H54 (cell line): Measurements from ENCODE around the gene PTPN4.

Source experiments
- DNase-seq: peaks from one replicate; pipeline ENCODE4 v3.0.0; 2011; ENCODE audit warnings: low spot score, mixed read lengths; ENCODE audit not compliant: insufficient read length
- FAIRE-seq: peaks from 3 replicates; lab custom pipeline; 2011; peaks lifted over from hg19 to GRCh38; lab: Jason Lieb, UNC
- POLR2A ChIP-seq: IDR thresholded peaks from 2 replicates; pipeline ENCODE4 v1.6.1; 2011; ENCODE audit warnings: low read depth, mild to moderate bottlenecking, low read length

Gene PTPN4

DNA sequence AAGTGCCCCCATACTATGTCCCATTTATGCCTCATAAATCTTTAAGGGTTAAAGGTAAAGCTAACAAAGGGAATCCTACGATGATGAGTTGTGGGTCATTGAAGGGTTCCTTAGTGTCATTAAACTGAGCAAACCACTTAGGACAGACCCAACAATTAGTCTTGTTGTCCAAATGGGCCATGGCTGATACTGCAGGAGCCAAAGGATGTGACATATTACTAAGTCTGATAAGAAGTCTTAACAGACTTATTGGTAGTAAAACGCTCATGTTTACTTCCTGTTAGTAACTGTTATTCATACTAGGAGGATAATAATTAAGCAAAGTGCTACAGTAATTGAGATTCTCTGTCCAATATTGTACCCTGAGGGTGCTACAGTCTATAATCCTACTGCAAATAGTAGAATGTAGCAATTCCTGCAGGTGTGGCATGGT is 96.8 kb downstream of the PTPN4 start:
- FAIRE-seq: no peak
- no peak for TF ChIP-seq POLR2A
- no peak for DNase-seq

DNA sequence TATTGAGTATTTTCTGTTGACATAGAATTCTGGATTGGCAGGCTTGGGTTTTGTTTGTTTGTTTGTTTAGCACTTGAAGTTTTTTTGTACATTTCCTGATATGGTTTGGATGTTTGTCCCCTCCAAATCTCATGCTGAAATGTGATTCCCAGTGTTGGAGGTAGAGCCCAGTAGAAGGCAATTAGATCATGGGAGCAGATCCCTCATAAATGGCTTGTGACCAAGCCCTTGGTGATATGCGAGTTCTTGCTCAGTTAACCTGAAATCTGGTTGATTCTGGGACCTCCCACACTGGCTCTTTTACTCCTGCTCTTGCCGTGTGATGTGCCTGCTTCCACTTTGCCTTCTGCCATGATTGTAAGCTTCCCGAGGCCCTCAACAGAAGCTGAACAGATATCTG is 98.0 kb downstream of the PTPN4 start:
- FAIRE-seq (no peak), DNase-seq (no peak)
- no peak for TF ChIP-seq POLR2A

DNA sequence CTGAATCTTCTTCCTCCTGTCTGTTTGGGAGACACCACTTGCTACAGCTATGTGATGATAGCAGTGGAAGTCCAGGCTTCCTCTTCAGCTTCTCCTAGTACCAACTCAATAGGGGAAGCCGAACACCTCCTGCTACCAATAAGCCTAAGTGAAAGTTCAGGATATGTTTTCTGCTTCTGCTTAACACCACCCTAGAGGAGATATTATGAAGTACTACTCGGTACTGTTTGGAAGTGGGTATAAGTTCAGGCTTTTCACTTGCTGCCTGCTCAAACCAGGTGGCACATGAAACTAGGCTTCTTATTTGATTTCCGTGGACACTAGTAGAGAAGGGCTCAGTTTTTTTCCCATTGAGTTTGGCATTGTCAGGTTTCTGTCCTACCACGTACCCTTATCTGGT is 99.8 kb downstream of the PTPN4 start:
- FAIRE-seq (no peak), DNase-seq (no peak)
- TF ChIP-seq POLR2A: no peak

DNA sequence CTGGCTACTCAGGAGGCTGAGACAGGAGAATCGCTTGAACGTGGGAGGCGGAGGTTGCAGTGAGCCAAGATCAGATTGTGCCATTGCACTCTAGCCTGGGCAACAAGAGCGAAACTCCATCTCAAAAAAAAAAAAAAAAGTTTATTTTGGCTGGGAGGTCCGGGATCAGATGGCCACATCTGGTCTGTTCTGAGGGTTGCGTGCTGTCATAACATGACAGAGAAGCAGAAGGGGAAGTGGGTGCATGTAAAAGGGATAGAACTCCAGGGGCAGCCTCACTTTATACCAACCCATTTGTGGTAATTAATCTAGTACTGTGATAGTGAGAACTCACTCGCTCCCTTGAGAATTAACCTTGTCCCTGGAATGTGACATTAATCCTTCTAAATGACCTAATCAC is 101.2 kb downstream of the PTPN4 start:
- TF ChIP-seq POLR2A: no peak
- FAIRE-seq (no peak), DNase-seq (no peak)

DNA sequence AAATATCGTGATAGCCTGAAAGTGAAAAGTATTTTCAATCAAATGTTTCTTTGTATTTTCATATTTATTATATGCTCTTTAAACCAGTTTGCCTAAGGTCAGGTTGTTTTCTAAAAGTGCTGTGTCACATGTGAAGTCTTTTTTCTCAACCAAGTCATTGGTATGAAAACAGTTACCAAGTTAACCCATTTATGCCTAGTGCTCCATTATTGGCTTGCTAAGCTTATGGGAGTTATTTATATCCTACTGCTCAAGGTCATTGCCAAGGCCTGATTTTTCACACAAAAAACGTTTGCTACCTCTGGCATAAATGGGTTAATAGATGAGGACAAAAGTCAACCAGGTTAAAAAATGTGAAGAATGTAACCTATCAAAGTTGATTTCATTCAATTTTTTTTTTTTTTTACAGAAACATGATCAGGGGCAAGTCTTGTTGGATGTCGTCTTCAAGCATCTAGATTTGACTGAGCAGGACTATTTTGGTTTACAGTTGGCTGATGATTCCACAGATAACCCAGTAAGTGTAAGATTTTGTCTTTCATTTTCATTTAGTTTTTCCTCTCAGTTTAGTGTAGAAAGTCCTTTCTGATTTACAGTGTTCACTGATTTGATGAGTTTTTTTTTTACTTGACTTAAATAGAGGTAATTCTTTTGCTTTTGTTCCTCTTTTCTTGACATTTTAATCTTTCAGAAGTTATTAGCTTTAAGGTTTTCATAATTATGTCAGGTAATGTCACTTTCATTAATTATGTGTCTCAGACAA is 102.6 kb downstream of the PTPN4 start:
- TF ChIP-seq POLR2A: no peak
- DNase-seq: no peak
- FAIRE-seq: peak; percentile 55

DNA sequence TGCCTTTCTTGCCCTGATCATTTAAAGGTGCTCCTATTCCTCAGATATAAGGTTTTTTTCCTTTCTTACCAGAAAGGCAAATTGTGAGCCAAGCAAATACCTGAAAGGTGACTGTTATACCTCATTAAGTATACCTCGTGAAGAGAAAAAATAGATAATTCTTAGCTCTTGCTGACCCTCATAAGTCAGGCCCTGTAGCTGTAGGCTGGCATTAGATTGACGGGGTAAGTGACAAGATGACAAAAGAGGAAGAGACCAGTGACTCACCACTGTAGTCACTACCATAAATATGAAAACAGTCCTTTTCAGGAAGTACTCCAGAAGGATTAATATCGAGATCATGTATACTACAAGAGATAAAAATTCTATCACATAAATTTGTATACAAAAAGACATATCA is 104.6 kb downstream of the PTPN4 start:
- DNase-seq: no peak
- peak; percentile 6 for FAIRE-seq
- no peak for TF ChIP-seq POLR2A

DNA sequence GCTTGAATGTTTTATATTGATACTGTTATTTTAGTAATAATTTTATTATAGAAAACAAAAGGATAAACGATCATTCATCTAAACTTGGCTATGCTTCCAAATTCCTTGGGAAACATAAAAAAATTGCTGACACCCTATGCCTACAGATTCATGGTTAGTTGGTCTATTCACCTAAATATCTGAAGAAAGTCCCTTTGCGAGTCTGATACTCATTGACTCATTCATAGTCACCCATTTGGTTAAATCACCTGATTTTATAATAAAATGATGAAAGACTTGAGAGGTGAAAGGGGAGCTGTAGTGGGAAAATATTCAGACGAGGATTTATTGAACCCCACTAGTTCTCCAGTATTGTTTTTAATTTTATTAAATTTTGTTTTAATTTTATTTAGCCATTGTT is 112.0 kb downstream of the PTPN4 start:
- no peak for TF ChIP-seq POLR2A
- no peak for DNase-seq
- FAIRE-seq: no peak

DNA sequence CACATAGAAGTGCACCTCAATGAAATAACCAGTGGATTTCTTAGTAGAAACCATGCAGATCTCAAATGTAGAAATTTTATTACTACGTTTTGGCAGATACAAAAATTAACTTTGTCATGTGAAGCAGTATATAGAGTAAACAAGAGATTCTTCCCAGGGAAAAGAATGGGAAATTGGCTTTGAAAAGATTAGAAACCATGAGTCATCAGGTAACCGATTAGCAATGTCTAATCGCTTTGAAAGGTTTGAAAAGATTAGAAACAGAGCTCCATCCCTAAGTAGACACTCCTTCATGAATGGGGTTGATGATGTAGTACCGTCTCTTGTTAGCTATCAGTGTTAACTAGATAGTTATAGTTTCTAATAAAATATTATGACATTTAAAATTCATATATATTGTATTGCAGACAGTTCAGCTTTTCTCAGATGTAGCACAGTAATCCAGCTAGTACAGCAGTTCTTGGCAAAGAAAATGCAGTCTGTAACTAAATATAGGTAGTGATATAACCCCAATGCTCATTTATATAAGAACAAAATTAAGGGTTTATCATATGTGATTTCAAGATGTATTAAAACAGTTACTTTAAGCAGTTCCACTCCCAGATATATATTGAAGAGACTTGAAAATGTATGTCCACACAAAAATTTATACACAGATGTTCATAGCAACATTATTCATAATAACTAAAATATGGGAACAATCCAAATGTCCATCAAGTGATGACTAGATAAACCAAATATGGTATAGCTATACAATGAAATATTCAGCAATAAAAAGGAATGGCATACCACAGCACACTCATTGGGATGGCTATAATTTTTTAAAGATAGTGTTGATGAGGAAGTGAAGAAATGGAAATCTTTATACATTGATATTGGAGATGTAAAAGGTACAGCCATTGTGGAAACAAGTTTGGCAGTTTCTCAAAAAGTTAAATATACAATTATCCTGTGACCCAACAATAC is 113.9 kb downstream of the PTPN4 start:
- FAIRE-seq (no peak), DNase-seq (no peak)
- TF ChIP-seq POLR2A: no peak

DNA sequence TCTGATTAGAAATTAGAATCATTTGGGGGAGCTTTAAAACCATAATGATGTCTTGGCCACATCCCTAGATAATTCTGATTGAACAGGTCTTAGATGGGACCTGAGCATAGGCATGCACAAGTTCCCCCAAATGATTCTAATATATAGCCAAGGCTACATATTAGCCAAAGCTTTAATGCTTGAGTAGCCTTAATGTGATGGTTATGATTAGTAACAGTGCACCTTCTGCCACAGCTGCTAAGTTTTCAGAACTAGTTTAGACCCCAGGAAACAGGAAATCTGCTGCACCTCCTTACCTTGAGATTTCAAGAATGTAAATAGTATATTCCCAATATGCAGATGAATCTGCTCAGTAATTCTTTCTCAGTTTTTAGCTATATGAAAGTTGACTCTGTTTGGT is 119.8 kb downstream of the PTPN4 start:
- TF ChIP-seq POLR2A: no peak
- DNase-seq (no peak), FAIRE-seq (no peak)

DNA sequence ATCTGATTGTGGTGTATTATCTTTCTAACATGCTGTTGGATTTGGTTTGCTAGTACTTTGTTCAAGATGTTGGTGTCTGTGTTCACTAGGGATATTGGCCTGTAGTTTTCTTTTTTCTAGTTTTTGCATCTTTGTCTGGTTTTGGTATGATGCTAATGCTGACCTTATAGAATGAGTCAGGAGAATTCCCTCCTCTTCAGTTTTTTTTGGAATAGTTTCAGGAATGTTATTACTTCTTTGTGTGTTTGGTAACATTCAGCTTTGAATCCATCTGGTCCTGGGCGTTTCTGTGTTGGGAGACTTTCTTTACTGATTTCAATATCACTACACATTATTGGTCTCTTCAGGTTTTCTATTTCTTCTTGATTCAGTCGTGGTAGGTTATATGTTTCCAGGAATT is 129.0 kb downstream of the PTPN4 start:
- FAIRE-seq (peak; percentile 82), DNase-seq (peak; percentile 8)
- no peak for TF ChIP-seq POLR2A

DNA sequence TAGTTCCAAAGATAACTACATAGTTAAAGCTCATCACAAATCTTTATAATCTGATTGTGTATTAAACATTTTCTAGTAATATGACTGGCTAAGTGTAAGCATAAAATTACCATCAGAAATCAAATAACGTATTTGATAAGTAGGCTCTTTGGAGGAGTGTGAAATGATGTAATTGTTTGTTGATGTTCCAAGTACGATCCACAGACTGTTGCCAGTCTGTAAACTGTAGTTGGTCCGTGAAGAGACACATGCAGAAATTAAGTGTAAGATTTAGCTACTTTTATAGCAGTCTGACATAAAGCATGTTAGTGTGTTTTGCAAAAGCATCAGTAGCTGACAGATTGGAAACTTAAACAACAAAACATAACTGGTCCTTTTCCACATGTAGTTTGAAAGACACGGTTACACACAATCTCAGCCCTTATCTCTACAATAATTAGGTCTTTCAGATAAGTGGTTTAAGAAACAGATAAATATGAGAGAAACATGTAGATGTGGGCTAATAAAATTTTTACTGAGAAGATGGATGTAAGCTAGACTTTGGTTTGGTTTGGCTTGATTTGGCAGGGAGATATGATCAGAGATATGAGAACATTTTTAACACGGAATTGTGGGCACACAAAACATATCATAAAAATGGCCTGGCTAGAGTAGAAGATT is 138.1 kb downstream of the PTPN4 start:
- no peak for FAIRE-seq
- TF ChIP-seq POLR2A: no peak
- no peak for DNase-seq

DNA sequence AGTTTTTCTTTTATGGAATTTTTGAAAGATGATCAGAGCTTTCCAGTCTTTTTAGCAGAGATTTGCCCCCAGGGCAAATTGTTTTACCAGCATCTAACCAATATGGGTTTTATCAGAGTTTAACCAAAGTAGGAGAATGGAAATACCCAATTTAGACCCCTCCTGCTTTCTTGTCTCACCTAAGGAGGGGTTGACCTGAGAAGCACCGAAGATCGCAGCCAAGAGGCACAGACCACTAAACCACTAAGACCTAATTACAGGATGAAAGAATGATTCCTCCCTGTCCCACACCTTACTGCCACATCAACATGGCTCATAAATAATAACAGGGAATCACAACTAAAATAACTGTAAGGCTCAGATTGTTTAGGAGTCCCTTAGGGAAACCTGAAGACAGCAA is 141.3 kb downstream of the PTPN4 start:
- TF ChIP-seq POLR2A: no peak
- FAIRE-seq: no peak
- no peak for DNase-seq

DNA sequence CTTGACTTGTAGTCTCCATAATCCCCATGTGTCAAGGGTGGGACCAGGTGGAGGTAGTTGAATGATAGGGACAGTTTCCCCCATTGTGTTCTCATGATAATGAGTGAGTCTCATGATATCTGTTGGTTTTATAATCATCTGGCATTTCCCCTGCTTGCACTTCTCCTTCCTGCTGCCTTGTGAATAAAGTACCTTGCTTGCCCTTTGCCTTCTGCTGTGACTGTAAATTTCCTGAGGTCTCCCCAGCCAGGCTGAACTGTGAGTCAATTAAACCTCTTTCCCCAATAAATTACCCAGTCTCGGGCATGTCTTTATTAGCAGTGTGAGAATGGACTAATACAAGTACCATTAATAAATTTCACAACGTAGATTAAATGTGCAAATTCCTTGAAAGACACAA is 150.8 kb downstream of the PTPN4 start:
- no peak for FAIRE-seq
- no peak for TF ChIP-seq POLR2A

DNA sequence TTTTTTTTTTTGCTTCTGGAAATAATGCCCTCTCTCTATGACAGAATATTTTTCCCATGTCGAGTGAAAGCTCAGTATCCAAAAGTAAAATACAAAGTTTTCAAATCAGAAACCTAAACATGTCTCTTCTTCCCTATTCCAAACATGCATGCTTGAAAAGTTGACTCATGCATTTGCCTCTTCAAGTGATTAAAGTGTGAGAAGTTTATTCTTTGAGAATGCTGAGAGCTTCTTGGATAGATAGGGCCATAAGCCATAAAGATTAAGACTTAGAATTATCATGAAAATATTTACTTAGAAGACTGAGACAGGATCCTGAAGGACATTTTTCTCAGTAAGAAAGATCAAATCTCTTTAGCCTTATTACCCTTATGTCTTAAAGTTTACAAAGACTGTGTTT is 154.5 kb downstream of the PTPN4 start:
- DNase-seq (no peak), FAIRE-seq (no peak)
- no peak for TF ChIP-seq POLR2A

More for the DNA sequence above, 150.8 kb downstream of the PTPN4 start:
- no peak for DNase-seq
